A549 (cell line): ENCODE data around the gene ZNF79.

Source experiments
- CTCF ChIP-seq: fragments of >200 bp; sonication (Bioruptor Twin); formaldehyde crosslinking; IDR thresholded peaks from 3 replicates; pipeline ENCODE4 v1.5.1; 2016
- EP300 ChIP-seq, 2 experiments: fragments of >200 bp; sonication (Bioruptor Twin); formaldehyde crosslinking; IDR thresholded peaks; 2 replicates in 1 of 2; 3 replicates in 1 of 2; pipeline ENCODE4 v1.6.1; 2016 to 2017

GRCh38 chr9:127389381-127390247, 34.6 kb upstream of the ZNF79 start:
- no peak for TF ChIP-seq CTCF
- no peak for TF ChIP-seq EP300 (IDR thresholded peaks at IDR 0.05)
